ENCODE measurements around the gene SATB2.

- TF ChIP-seq, protein P1, sequence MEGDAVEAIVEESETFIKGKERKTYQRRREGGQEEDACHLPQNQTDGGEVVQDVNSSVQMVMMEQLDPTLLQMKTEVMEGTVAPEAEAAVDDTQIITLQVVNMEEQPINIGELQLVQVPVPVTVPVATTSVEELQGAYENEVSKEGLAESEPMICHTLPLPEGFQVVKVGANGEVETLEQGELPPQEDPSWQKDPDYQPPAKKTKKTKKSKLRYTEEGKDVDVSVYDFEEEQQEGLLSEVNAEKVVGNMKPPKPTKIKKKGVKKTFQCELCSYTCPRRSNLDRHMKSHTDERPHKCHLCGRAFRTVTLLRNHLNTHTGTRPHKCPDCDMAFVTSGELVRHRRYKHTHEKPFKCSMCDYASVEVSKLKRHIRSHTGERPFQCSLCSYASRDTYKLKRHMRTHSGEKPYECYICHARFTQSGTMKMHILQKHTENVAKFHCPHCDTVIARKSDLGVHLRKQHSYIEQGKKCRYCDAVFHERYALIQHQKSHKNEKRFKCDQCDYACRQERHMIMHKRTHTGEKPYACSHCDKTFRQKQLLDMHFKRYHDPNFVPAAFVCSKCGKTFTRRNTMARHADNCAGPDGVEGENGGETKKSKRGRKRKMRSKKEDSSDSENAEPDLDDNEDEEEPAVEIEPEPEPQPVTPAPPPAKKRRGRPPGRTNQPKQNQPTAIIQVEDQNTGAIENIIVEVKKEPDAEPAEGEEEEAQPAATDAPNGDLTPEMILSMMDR (conservative IDR thresholded peaks at IDR 0.05) = no peak
- TF ChIP-seq ZFX (IDR thresholded peaks at IDR 0.05) = no peak
Measured at GRCh38 chr2:199220920-199221319, 236.8 kb downstream of the SATB2 start.

All from C4-2B (cell line).